Ishikawa (cell line): ENCODE measurements around the gene JARID2.

Source experiments
- CEBPB ChIP-seq: IDR thresholded peaks from 2 replicates; pipeline ENCODE4 v1.6.1; 2012
- CREB1 ChIP-seq: IDR thresholded peaks from 2 replicates; pipeline ENCODE4 v1.6.1; 2012; ENCODE audit warnings: low read depth
- EGR1 ChIP-seq: IDR thresholded peaks from 2 replicates; pipeline ENCODE4 v1.6.1; 2012
- EP300 ChIP-seq: IDR thresholded peaks from 2 replicates; pipeline ENCODE4 v1.6.1; 2012; ENCODE audit warnings: borderline replicate concordance
- FOXM1 ChIP-seq: IDR thresholded peaks from 2 replicates; pipeline ENCODE4 v1.6.1; 2012; ENCODE audit warnings: low read depth, borderline replicate concordance
- MAX ChIP-seq: IDR thresholded peaks from 2 replicates; pipeline ENCODE4 v1.6.1; 2012
- NFIC ChIP-seq: IDR thresholded peaks from 2 replicates; pipeline ENCODE4 v1.6.1; 2012
- RAD21 ChIP-seq: IDR thresholded peaks from 2 replicates; pipeline ENCODE4 v1.6.1; 2012; ENCODE audit warnings: low read depth
- REST ChIP-seq: IDR thresholded peaks from 2 replicates; pipeline ENCODE4 v1.6.1; 2012; ENCODE audit warnings: low read depth, mild to moderate bottlenecking
- TAF1 ChIP-seq: IDR thresholded peaks from 2 replicates; pipeline ENCODE4 v1.6.1; 2012; ENCODE audit warnings: low read depth, mild to moderate bottlenecking
- TCF12 ChIP-seq: IDR thresholded peaks from 2 replicates; pipeline ENCODE4 v1.6.1; 2012; ENCODE audit warnings: low read depth
- TEAD4 ChIP-seq: IDR thresholded peaks from 2 replicates; pipeline ENCODE4 v1.6.1; 2012
- USF1 ChIP-seq: IDR thresholded peaks from 2 replicates; pipeline ENCODE4 v1.6.1; 2012
- YY1 ChIP-seq: IDR thresholded peaks from 2 replicates; pipeline ENCODE4 v1.6.1; 2012; ENCODE audit warnings: low read depth
- ZBTB7A ChIP-seq: IDR thresholded peaks from 2 replicates; pipeline ENCODE4 v1.6.1; 2012; ENCODE audit warnings: low read depth

The JARID2 gene

GRCh38 chr6:15513801-15514711 is 268.2 kb downstream of the JARID2 start:
- TF ChIP-seq NFIC (peak; percentile 48), RAD21 (no peak), TEAD4 (peak; percentile 52; the same call in 1 of the 2 replicates)

GRCh38 chr6:15515226-15515625 is 269.4 kb downstream of the JARID2 start:
- no peak for TF ChIP-seq EGR1
- no peak for TF ChIP-seq TAF1
- no peak for TF ChIP-seq EP300
- no peak for TF ChIP-seq REST
- TF ChIP-seq CREB1, result no peak
- no peak for TF ChIP-seq YY1
- TF ChIP-seq TCF12, result no peak
- no peak for TF ChIP-seq TEAD4
- no peak for TF ChIP-seq ZBTB7A
- TF ChIP-seq USF1, result no peak
- TF ChIP-seq MAX, result no peak
- no peak for TF ChIP-seq FOXM1
- no peak for TF ChIP-seq NFIC

GRCh38 chr6:15515660-15516375 is 269.9 kb downstream of the JARID2 start:
- TF ChIP-seq NFIC, result no peak

GRCh38 chr6:15516378-15516777 is 270.5 kb downstream of the JARID2 start:
- no peak for TF ChIP-seq TAF1
- no peak for TF ChIP-seq TEAD4
- no peak for TF ChIP-seq REST
- no peak for TF ChIP-seq CEBPB
- no peak for TF ChIP-seq FOXM1
- no peak for TF ChIP-seq EGR1
- TF ChIP-seq TCF12, result no peak
- no peak for TF ChIP-seq CREB1
- TF ChIP-seq ZBTB7A, result no peak
- TF ChIP-seq EP300, result no peak
- TF ChIP-seq RAD21, result no peak
- TF ChIP-seq NFIC, result no peak

- no peak for TF ChIP-seq EP300
- TF ChIP-seq RAD21, result no peak
- no peak for TF ChIP-seq MAX
- no peak for TF ChIP-seq EGR1
- TF ChIP-seq CREB1, result no peak
- no peak for TF ChIP-seq TCF12
- TF ChIP-seq FOXM1, result no peak
- no peak for TF ChIP-seq TAF1
- no peak for TF ChIP-seq USF1
- TF ChIP-seq YY1, result no peak
Observed at GRCh38 chr6:15516923-15517560, 271.2 kb downstream of the JARID2 start.

- no peak for TF ChIP-seq CEBPB
- no peak for TF ChIP-seq TEAD4
- no peak for TF ChIP-seq TCF12
- TF ChIP-seq USF1, result no peak
- TF ChIP-seq NFIC, result no peak
- no peak for TF ChIP-seq FOXM1
- no peak for TF ChIP-seq MAX
- no peak for TF ChIP-seq RAD21
- no peak for TF ChIP-seq CREB1
- no peak for TF ChIP-seq EP300
- no peak for TF ChIP-seq EGR1
Observed at GRCh38 chr6:15517600-15517999, 271.7 kb downstream of the JARID2 start.
